Heart left ventricle (tissue), 16 donors: ENCODE results near the gene LHFPL4. TPM values are rescaled to one million over a fixed set of nuclear protein-coding genes. Genes with fewer than 3 reads are reported as not detected.

Experiments used
- ATAC-seq, 4 donors: fragments of 200-7000 bp; cut with Tn5 transposase; one replicate each; pipeline ENCODE4 v1.9.1; 2020 to 2022; ENCODE audit warnings: moderate library complexity in 4 of 4, mild to moderate bottlenecking in 3 of 4, moderate number of reproducible peaks in 1 of 4
- DNase-seq, 5 donors: peaks; one replicate each; pipeline ENCODE4 v3.0.0-alpha.2; 2020
- H3K27ac ChIP-seq, 12 donors: fragments of 200-600 bp; sonication (generic) in 4 of 12; one replicate each; pipeline versions ENCODE4 v1.5.0 to v1.8.0; 2016 to 2022; ENCODE audit warnings: mild to moderate bottlenecking in 2 of 12
- H3K27me3 ChIP-seq, 9 donors: fragments of 200-600 bp; sonication (generic) in 2 of 9; one replicate each; pipeline versions ENCODE4 v1.5.1 to v1.8.0; 2016 to 2022; ENCODE audit warnings: mild to moderate bottlenecking in 3 of 9
- H3K36me3 ChIP-seq, 9 donors: fragments of 200-600 bp; sonication (generic) in 2 of 9; one replicate each; pipeline versions ENCODE4 v1.5.0 to v1.8.0; 2018 to 2022; ENCODE audit warnings: mild to moderate bottlenecking in 2 of 9
- H3K4me1 ChIP-seq, 12 donors: fragments of 200-600 bp; sonication (generic) in 4 of 12; one replicate each; pipeline versions ENCODE4 v1.5.0 to v1.8.0; 2016 to 2022; ENCODE audit warnings: mild to moderate bottlenecking in 3 of 12
- H3K4me3 ChIP-seq, 12 donors: fragments of 200-600 bp; sonication (generic) in 4 of 12; one replicate each; pipeline versions ENCODE4 v1.5.0 to v1.8.0; 2017 to 2022; ENCODE audit warnings: mild to moderate bottlenecking in 9 of 12, moderate library complexity in 4 of 12
- H3K9me3 ChIP-seq, 12 donors: fragments of 200-600 bp; sonication (generic) in 4 of 12; one replicate each; pipeline versions ENCODE4 v1.5.0 to v1.8.0; 2016 to 2022; ENCODE audit warnings: mild to moderate bottlenecking in 1 of 12
- POLR2A ChIP-seq, 2 donors: fragments of 450-650 bp; IDR thresholded peaks; one replicate each; pipeline ENCODE4 v1.6.1; 2017; ENCODE audit warnings: antibody characterized with exemption in 2 of 2, mild to moderate bottlenecking in 2 of 2, moderate library complexity in 2 of 2
- WGBS, 4 donors: extraction: QIAGEN DNeasy Blood & Tissue Kit in 2 of 4; methylation state at CpG; one replicate each; pipeline versions ENCODE4 v1.1.5 to v1.1.7; 2013 to 2018; 5-methylcytosine and 5-hydroxymethylcytosine counted together
- intact Hi-C, 10 donors: fragments of 100-400 bp; cut with DNase I; formaldehyde crosslinking; loops; one replicate each; pipeline versions ENCODE4 v1.11.1 to v1.14.2; 2022
- polyA plus RNA-seq, 2 donors: library from polyadenylated mRNA; stranded (reverse); fragments of 200-250 nt; gene quantifications; one replicate each; pipeline ENCODE4 v1.2.3, GENCODE V29; 2013
- total RNA-seq, 9 donors: library from RNA; depleted of rRNA in 2 of 9; stranded (reverse); fragments of >200 nt in 2 of 9; fragmentation: NEBNext Ultra II Directional in 3 of 9; extraction: Animal tissue kit (Norgen Biotek cat#: 25700) in 3 of 9; gene quantifications; one replicate each; pipeline versions ENCODE4 v1.1.0 to v1.2.4, GENCODE V29; 2016 to 2023
- TF ChIP-seq, protein P1 (sequence below), 12 donors: fragments of 200-600 bp; sonication (generic) in 4 of 12; IDR thresholded peaks; one replicate each; pipeline versions ENCODE4 v1.5.0 to v1.8.0; 2018 to 2022; ENCODE audit warnings: antibody characterized with exemption in 12 of 12, mild to moderate bottlenecking in 5 of 12
- donor health status: ischemic (EF 13 %, LVEDD 7.1; RV severe dilation, severe dysfunction).
- donor health status: healthy with polysubstance abuse.
- donor health status: DM: no; HTN: yes; CAD: no.
- donor health status: DM: no; HTN: no; CAD: no.
- donor health status: ischemic (EF 25% LVEDD 6.9; RV normal size, moderate dysfunction).
- donor health status: ischemic (EF 25% LVEDD 5.7; RV mildly dilated, moderate dysfunction).
- donor health status: healthy.
- donor health status: DM: yes; HTN: yes; CAD: no.
- donor health status: ischemic (EF 35%, LVEDD 5.7; RV mildly dilated, moderate dysfunction).
- donor health status: nonischemic (EF 11% LVEDD 7.7; RV severe dilation, severe dysfunction).
- donor health status: DM: yes; HTN: yes; CAD: no.
- donor health status: PGD.
- donor health status: ischemic (EF 29% LVEDD 5.4; RV normal size, mild dysfunction).
- donor health status: nonischemic (EF 23%, LVEDD 6.1; RV moderate dilation, normal function).

The LHFPL4 gene
- total and polyA plus RNA-seq, 11 donors: 0.08 TPM; not detected in 10

DNA sequence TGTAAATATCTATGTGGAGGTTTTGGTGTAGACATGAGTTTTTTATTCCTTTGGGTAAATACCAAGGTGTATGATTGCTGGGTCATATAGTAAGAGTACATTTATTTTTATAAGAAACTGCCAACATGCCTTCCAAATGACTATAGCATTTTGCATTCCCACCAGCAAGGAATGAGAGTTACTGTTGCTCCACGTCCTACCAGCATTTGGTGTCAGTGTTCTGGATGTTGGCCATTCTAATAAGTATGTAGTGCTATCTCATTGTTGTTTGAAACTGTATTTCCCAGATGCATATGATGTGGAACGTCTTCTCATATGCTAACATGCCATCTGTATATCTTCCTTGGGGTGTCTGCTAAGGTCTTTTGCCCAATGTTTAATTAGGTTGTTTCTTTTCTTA, 38.7 kb downstream of the LHFPL4 start:
- WGBS, 4 donors: 53 to 70% (median 58%) methylated on average over 2 of the region's 2 CpGs

DNA sequence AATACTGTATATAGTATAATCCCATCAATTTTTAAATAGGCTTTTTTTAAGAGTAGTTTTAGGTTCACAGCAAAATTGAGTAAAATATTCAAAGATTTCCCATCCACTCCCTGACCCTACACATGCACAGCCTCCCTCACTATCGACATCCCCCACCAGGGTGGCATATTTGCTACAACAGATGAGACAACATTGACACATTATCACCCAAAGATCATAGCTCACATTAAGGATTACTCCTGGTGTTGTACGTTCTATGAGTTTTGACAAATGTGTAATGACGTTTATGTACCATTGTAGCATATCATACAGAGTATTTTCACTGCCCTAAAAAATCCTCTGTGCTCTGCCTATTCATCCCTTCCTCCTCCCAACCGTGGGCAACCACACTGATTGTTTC, 39.3 kb downstream of the LHFPL4 start:
- Histone ChIP-seq H3K27ac (no peak overlapping the region), H3K4me3 (no peak overlapping the region), H3K27me3 (peaks cover 0 to 20% (median 7%) of the 10 kb centered on the region in 9 donors), H3K36me3 (no peaks in the 10 kb centered on the region), H3K9me3 (peaks cover 0 to 7% (median 0%) of the 10 kb centered on the region in 12 donors), H3K4me1 (no peaks in the 10 kb centered on the region)
- 65 to 78% (median 71%) methylated on average over 4 of the region's 4 CpGs for WGBS, 4 donors
- ATAC-seq (no peak), DNase-seq (no peak)
- intact Hi-C loops: no loop called here
- TF ChIP-seq, protein P1, sequence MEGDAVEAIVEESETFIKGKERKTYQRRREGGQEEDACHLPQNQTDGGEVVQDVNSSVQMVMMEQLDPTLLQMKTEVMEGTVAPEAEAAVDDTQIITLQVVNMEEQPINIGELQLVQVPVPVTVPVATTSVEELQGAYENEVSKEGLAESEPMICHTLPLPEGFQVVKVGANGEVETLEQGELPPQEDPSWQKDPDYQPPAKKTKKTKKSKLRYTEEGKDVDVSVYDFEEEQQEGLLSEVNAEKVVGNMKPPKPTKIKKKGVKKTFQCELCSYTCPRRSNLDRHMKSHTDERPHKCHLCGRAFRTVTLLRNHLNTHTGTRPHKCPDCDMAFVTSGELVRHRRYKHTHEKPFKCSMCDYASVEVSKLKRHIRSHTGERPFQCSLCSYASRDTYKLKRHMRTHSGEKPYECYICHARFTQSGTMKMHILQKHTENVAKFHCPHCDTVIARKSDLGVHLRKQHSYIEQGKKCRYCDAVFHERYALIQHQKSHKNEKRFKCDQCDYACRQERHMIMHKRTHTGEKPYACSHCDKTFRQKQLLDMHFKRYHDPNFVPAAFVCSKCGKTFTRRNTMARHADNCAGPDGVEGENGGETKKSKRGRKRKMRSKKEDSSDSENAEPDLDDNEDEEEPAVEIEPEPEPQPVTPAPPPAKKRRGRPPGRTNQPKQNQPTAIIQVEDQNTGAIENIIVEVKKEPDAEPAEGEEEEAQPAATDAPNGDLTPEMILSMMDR (IDR thresholded peaks at IDR 0.05): no peak
- TF ChIP-seq POLR2A (IDR thresholded peaks at IDR 0.05): no peak

More for the DNA sequence above, 38.7 kb downstream of the LHFPL4 start:
- no peak for DNase-seq
- Histone ChIP-seq H3K4me3 (no peak overlapping the region), H3K36me3 (no peaks in the 10 kb centered on the region), H3K4me1 (no peaks in the 10 kb centered on the region), H3K9me3 (peaks cover 0 to 7% (median 0%) of the 10 kb centered on the region in 12 donors), H3K27ac (no peak overlapping the region), H3K27me3 (peaks cover 0 to 14% (median 2%) of the 10 kb centered on the region in 9 donors)
- ATAC-seq: no peak
- no peak for TF ChIP-seq POLR2A (IDR thresholded peaks at IDR 0.05)
- TF ChIP-seq, protein P1 (IDR thresholded peaks at IDR 0.05): no peak
- intact Hi-C loops: no loop called here

DNA sequence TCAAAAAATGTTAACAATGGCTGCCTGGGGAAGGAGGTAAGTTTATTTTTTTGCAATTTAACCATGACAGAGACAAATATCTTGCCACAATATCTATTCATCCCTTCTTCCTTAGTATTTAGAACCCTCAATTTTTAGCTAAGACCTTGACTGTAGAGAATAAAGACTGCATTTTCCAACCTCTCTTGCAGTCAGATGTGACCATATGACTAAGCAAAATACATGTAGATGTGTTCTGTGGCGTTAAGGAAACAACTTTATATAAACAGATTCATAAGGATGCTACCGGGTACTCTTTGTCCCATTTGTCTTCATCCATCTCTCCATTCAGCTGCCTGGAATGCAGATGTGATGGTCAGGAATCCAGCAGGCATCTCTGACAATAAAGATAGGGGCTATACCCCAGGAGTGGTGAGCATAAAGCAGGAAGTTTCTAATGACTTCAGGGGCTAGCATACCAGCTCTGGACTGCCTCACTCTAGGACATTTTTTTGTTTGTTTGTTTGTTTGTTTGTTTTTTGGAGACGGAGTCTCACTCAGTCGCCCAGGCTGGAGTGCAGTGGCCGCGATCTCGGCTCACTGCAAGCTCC, 41.1 kb downstream of the LHFPL4 start:
- H3K4me3 ChIP-seq: no peak overlapping the region
- intact Hi-C loops: loop anchor here in 1 of 10 donors (2.0 kb wide), 1 partner anchor 48 kb away; no protein-coding TSS in a partner anchor
- no peaks in the 10 kb centered on the region for H3K9me3 ChIP-seq
- peaks cover 0 to 36% (median 17%) of the 10 kb centered on the region in 9 donors for H3K27me3 ChIP-seq
- ATAC-seq: no peak
- no peaks in the 10 kb centered on the region for H3K36me3 ChIP-seq
- TF ChIP-seq POLR2A (IDR thresholded peaks at IDR 0.05): no peak
- TF ChIP-seq, protein P1 (IDR thresholded peaks at IDR 0.05): no peak
- no peak overlapping the region for H3K27ac ChIP-seq
- WGBS, 4 donors: 73 to 81% (median 79%) methylated on average over 7 of the region's 7 CpGs
- DNase-seq: no peak
- no peaks in the 10 kb centered on the region for H3K4me1 ChIP-seq

DNA sequence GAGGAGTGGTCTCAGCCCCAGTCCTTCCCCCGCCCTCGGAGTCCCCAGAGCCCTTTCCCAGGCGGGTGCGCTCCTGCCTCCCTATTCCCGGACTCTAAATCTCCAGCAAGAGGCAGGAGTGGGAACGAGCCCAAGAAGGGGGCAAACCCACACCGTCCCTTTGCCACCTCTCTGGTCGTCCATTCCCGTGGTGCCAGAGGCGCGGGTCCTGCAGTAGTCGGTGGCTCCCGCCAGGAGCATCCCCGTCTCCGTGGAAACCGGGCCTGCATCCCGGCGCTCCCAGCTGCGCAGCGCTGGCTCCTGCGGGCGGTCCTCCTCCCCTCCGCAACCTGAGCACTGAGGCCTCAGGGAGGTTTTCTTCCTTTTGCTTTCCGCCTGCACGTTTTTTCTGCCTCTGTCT, 44.8 kb downstream of the LHFPL4 start:
- intact Hi-C loops: loop anchor here in 5 of 10 donors (10.0 kb wide), 4 partner anchors 136 to 236 kb away; partner anchors contain the start of genes BRPF1 (in 3 of the 5), MTMR14 (in 1 of the 5) and OGG1 (in 1 of the 5)
- ATAC-seq (no peak), DNase-seq (no peak)
- no peaks in the 10 kb centered on the region for H3K36me3 ChIP-seq
- WGBS, 4 donors: 9 to 13% (median 12%) methylated on average over 20 to 25 of the region's 25 CpGs
- peaks cover 0 to 38% (median 17%) of the 10 kb centered on the region in 9 donors for H3K27me3 ChIP-seq
- H3K4me3 ChIP-seq: no peak overlapping the region
- H3K4me1 ChIP-seq: no peaks in the 10 kb centered on the region
- no peak overlapping the region for H3K27ac ChIP-seq
- no peaks in the 10 kb centered on the region for H3K9me3 ChIP-seq
- TF ChIP-seq POLR2A (IDR thresholded peaks at IDR 0.05): no peak
- TF ChIP-seq, protein P1 (IDR thresholded peaks at IDR 0.05): no peak
